Stimulated activated CD4-positive, alpha-beta T cell treated with anti-CD3 and anti-CD28 coated beads, Interleukin-1b, Interleukin-23, amount 100 ng/mL, for 48 hours (primary cell): ENCODE data around the gene CALN1.
"Not testable (repeated sequence)": the region's sequence is repeated elsewhere in the genome, so short reads cannot be mapped to it uniquely, and the experiment has no call there.

Experiments
- DNase-seq: peaks from one replicate; pipeline ENCODE4 v3.0.0-alpha.2; 2020

Gene CALN1

GRCh38 chr7:71846160-71846559, 566.0 kb downstream of the CALN1 start:
- no peak for DNase-seq

- no peak for DNase-seq
These were observed 568.5 kb downstream of the CALN1 start for GRCh38 chr7:71843676-71844075.

- no peak for DNase-seq
These were observed 569.4 kb downstream of the CALN1 start for GRCh38 chr7:71842786-71843185.

- no peak for DNase-seq
These were observed 569.8 kb downstream of the CALN1 start for GRCh38 chr7:71842381-71842780.

GRCh38 chr7:71835056-71835455, 577.1 kb downstream of the CALN1 start:
- no peak for DNase-seq

- no peak for DNase-seq
These were observed 582.6 kb downstream of the CALN1 start for GRCh38 chr7:71829515-71829914.

GRCh38 chr7:71828361-71828760, 583.8 kb downstream of the CALN1 start:
- DNase-seq: no peak

GRCh38 chr7:71826141-71826540, 586.0 kb downstream of the CALN1 start:
- no peak for DNase-seq

GRCh38 chr7:71824006-71824760, 588.0 kb downstream of the CALN1 start:
- no peak for DNase-seq

GRCh38 chr7:71822406-71822805, 589.7 kb downstream of the CALN1 start:
- not testable (repeated sequence) for DNase-seq

- DNase-seq: no peak
These were observed 594.2 kb downstream of the CALN1 start for GRCh38 chr7:71817916-71818315.

- DNase-seq: no peak
These were observed 604.0 kb downstream of the CALN1 start for GRCh38 chr7:71808115-71808514.

GRCh38 chr7:71804256-71804655, 607.9 kb downstream of the CALN1 start:
- DNase-seq: no peak

GRCh38 chr7:71801976-71802375, 610.2 kb downstream of the CALN1 start:
- no peak for DNase-seq

GRCh38 chr7:71800321-71800720, 611.8 kb downstream of the CALN1 start:
- no peak for DNase-seq

GRCh38 chr7:71795410-71795809, 616.7 kb downstream of the CALN1 start:
- DNase-seq: no peak

- DNase-seq: no peak
These were observed 618.9 kb downstream of the CALN1 start for GRCh38 chr7:71793251-71793650.

GRCh38 chr7:71787513-71787912, 624.6 kb downstream of the CALN1 start:
- DNase-seq: no peak

- DNase-seq: no peak
These were observed 626.9 kb downstream of the CALN1 start for GRCh38 chr7:71785216-71785615.

- DNase-seq: no peak
These were observed 627.4 kb downstream of the CALN1 start for GRCh38 chr7:71784781-71785180.

- no peak for DNase-seq
These were observed 628.0 kb downstream of the CALN1 start for GRCh38 chr7:71784180-71784579.

- no peak for DNase-seq
These were observed 628.4 kb downstream of the CALN1 start for GRCh38 chr7:71783779-71784178.

- DNase-seq: no peak
These were observed 630.1 kb downstream of the CALN1 start for GRCh38 chr7:71782051-71782450.

GRCh38 chr7:71780282-71780681, 631.9 kb downstream of the CALN1 start:
- DNase-seq: no peak

- DNase-seq: no peak
These were observed 634.9 kb downstream of the CALN1 start for GRCh38 chr7:71777278-71777677.
